ENCODE results near the gene SCAMP5. TPM values are rescaled to one million over a fixed set of nuclear protein-coding genes. Genes with fewer than 3 reads are reported as not detected.
A peak's percentile ranks its signal among the peaks of the same experiment; 100 is the strongest.

SCAMP5 gene
- total and polyA plus RNA-seq, 2 of the 13 experiments (the other 11 are each of a cell fraction or from before 2014, with no cell fraction given): 34.3 to 49.0 TPM

GRCh38 chr15:74950078-74950908, 45.1 kb upstream of the SCAMP5 start (continued):
- 0 out of 4 replicates have a peak, but pooled peaks of 1 of the 2 experiments have one; percentile 33 for TF ChIP-seq KLF16 (CRISPR knock-in tag; IDR thresholded peaks at IDR 0.05)
- no peak for TF ChIP-seq ZIK1 (CRISPR knock-in tag; IDR thresholded peaks at IDR 0.05; ENCODE audit: borderline replicate concordance, low read depth)
- TF ChIP-seq HOXA5 (CRISPR knock-in tag; IDR thresholded peaks at IDR 0.05): no peak
- TF ChIP-seq REST (IDR thresholded peaks at IDR 0.05; ENCODE audit: borderline replicate concordance in 1 of 2, low read depth in 1 of 2, low read length in 2 of 2): no peak
- no peak for TF ChIP-seq THAP9 (CRISPR knock-in tag; IDR thresholded peaks at IDR 0.05; ENCODE audit: borderline replicate concordance)
- TF ChIP-seq GTF2F1 (IDR thresholded peaks at IDR 0.05; ENCODE audit: low read length): no peak
- 0 out of 2 replicates have a peak, but pooled peaks have one; percentile 30 for TF ChIP-seq ZSCAN9 (CRISPR knock-in tag; IDR thresholded peaks at IDR 0.05; ENCODE audit: borderline replicate concordance)
- no peak for TF ChIP-seq ZNF468 (CRISPR knock-in tag; IDR thresholded peaks at IDR 0.05)
- TF ChIP-seq ZKSCAN8 (CRISPR knock-in tag; IDR thresholded peaks at IDR 0.05; ENCODE audit: borderline replicate concordance): no peak; the same call in 1 of the 2 replicates
- no peak for TF ChIP-seq FOXK2 (IDR thresholded peaks at IDR 0.05)
- TF ChIP-seq SIX1 (CRISPR knock-in tag; IDR thresholded peaks at IDR 0.05; ENCODE audit: borderline replicate concordance): no peak
- no peak for TF ChIP-seq HNF4A (CRISPR knock-in tag; IDR thresholded peaks at IDR 0.05)
- TF ChIP-seq JUNB (CRISPR knock-in tag; IDR thresholded peaks at IDR 0.05; ENCODE audit: borderline replicate concordance): no peak
- no peak for TF ChIP-seq FLYWCH1 (CRISPR knock-in tag; IDR thresholded peaks at IDR 0.05)
- no peak for TF ChIP-seq E2F2 (CRISPR knock-in tag; IDR thresholded peaks at IDR 0.05; ENCODE audit: borderline replicate concordance)
- TF ChIP-seq ZNF512 (CRISPR knock-in tag; IDR thresholded peaks at IDR 0.05): no peak
- TF ChIP-seq HNF1B (CRISPR knock-in tag; IDR thresholded peaks at IDR 0.05): 0 out of 2 replicates have a peak, but pooled peaks have one; percentile 31

Data from HepG2 (cell line).